Measurements from ENCODE around the gene MROH8.

MROH8 gene

DNA sequence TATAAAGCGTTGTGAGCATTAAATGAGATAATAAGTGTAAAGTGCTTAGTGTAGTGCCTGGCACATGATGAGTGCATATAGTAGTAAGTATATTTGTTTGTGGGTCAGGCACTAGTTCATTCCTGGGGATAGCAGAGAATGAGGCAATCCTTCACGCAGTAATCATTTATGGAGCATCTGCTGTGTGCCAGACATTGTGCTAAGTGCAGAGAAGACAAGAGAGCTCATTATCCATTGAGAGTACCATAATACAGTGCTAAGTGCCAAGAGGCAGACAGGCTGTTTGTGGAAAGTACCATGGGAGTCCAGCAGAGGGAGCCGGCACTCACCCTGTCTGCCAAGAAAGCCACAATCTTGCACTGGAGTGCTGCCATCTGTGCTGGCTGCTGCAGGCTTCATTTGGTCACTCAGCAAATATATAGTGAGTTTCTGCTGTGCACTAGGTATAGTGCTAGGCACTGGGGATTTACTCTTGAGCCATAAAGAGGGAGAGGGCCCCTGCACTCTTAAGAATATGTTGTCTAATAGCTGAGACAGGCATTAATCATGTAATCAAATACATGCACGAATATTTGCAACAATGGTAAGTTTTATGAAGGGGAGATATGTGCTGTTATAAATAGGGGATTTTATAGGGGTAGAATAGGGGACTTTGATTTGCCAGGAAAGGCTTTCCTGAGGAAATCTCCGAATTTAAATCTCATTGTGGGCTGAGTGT is 12.9 kb upstream of the MROH8 start:
- no peaks in the 10 kb centered on the region for H3K27me3 ChIP-seq
- no peak overlapping the region for H3K27ac ChIP-seq
- TF ChIP-seq CTCF (IDR thresholded peaks at IDR 0.05), result peak; percentile 80
- no peak overlapping the region for H3K4me3 ChIP-seq (ENCODE audit: low read depth in 1 of 2, low read length in 1 of 2)
- peaks cover 14% of the 10 kb centered on the region for H3K36me3 ChIP-seq
- peaks cover 6% of the 10 kb centered on the region in 2 experiments for H3K4me1 ChIP-seq (ENCODE audit: control insufficient read depth in 1 of 2, insufficient read depth in 1 of 2, low read depth in 1 of 2, low read length in 1 of 2)
- H3K9me3 ChIP-seq, result no peaks in the 10 kb centered on the region

- Histone ChIP-seq H3K27me3 (no peaks in the 10 kb centered on the region), H3K27ac (no peak overlapping the region), H3K9me3 (no peaks in the 10 kb centered on the region), H3K36me3 (peaks cover 28% of the 10 kb centered on the region), H3K4me3 (ENCODE audit: low read depth in 1 of 2, low read length in 1 of 2) (no peak overlapping the region), H3K4me1 (ENCODE audit: control insufficient read depth in 1 of 2, insufficient read depth in 1 of 2, low read depth in 1 of 2, low read length in 1 of 2) (peaks cover 6% of the 10 kb centered on the region in 2 experiments)
- TF ChIP-seq CTCF (IDR thresholded peaks at IDR 0.05), result no peak
Measured at GRCh38 chr20:37190354-37191112, 11.2 kb upstream of the MROH8 start.

DNA sequence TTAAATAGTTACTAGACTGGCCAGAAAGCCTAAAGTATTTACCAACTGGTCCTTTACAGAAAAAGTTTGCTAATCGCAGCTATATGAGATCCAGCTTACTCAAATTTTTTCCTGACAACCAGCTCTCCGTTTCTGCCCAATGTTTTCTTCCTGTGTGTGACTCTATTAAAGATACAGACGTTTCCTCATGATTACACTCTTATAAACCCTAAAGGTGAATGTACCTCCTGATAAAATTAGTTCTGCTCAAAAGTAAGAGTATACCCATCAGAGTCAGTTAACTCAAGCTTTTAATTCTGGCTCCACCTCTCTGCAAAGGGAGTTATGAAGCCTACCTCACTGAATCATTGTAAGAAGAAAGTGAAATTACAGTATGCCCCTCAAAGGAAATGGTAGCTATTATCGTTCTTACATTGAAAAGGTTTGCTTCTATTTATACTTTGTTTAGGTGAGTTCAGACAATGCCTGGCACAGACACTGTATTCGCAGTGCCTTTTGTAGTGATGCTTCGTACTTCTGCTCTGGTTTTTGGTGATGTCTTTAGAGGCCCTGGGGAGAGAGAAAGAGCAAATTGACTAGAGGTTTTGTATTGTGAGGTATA is 10.2 kb upstream of the MROH8 start:
- no peak for TF ChIP-seq CTCF (IDR thresholded peaks at IDR 0.05)
- Histone ChIP-seq H3K9me3 (no peaks in the 10 kb centered on the region), H3K36me3 (peaks cover 38% of the 10 kb centered on the region), H3K4me3 (ENCODE audit: low read depth in 1 of 2, low read length in 1 of 2) (no peak overlapping the region), H3K27me3 (no peaks in the 10 kb centered on the region), H3K27ac (no peak overlapping the region), H3K4me1 (ENCODE audit: control insufficient read depth in 1 of 2, insufficient read depth in 1 of 2, low read depth in 1 of 2, low read length in 1 of 2) (peaks cover under 1 to 1% of the 10 kb centered on the region in 2 experiments)

GRCh38 chr20:37188787-37189186 is 9.4 kb upstream of the MROH8 start:
- H3K4me1 ChIP-seq (ENCODE audit: control insufficient read depth in 1 of 2, insufficient read depth in 1 of 2, low read depth in 1 of 2, low read length in 1 of 2), result no peaks in the 10 kb centered on the region
- H3K27me3 ChIP-seq, result no peaks in the 10 kb centered on the region
- no peak overlapping the region for H3K4me3 ChIP-seq (ENCODE audit: low read depth in 1 of 2, low read length in 1 of 2)
- H3K9me3 ChIP-seq, result no peaks in the 10 kb centered on the region
- no peak overlapping the region for H3K27ac ChIP-seq
- TF ChIP-seq CTCF (IDR thresholded peaks at IDR 0.05), result no peak
- H3K36me3 ChIP-seq, result peaks cover 45% of the 10 kb centered on the region

- peaks cover 44% of the 10 kb centered on the region for H3K36me3 ChIP-seq
- no peaks in the 10 kb centered on the region for H3K9me3 ChIP-seq
- no peak overlapping the region for H3K4me3 ChIP-seq (ENCODE audit: low read depth in 1 of 2, low read length in 1 of 2)
- no peaks in the 10 kb centered on the region for H3K27me3 ChIP-seq
- peaks cover 0 to under 1% of the 10 kb centered on the region in 2 experiments for H3K4me1 ChIP-seq (ENCODE audit: control insufficient read depth in 1 of 2, insufficient read depth in 1 of 2, low read depth in 1 of 2, low read length in 1 of 2)
- no peak for TF ChIP-seq CTCF (IDR thresholded peaks at IDR 0.05)
- no peak overlapping the region for H3K27ac ChIP-seq
Measured at GRCh38 chr20:37185686-37186085, 6.3 kb upstream of the MROH8 start.
